ENCODE measurements around the gene NEK6.

NEK6 gene

DNA sequence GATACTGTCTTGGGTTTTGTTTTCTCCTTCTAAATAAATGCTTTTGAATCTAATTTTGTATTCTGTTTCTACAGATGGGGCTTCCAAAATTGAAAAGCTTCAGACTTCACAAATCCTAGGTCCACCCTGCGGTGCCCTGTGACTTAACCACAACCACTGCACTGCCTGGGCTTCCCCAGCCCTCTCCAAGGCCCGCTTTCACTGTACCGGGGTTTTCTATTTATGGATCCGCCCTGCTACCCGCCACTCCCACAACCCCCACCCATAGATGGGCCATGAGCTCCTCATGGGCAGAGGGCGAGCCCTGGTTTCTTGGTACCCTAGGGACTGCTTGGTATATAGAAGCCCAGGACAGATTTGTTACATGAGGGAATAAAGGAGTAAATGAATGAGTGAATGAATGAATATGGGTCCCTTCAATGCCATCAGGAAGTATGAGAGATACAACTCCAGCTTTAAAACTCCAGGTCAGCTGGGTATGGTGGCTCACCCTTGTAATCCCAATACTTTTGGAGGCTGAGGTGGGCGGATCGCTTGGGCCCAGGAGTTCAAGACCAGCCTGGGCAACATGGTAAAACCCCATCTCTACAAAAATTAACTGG, 39.8 kb upstream of the NEK6 start:
- H3K9me3 Mint-ChIP-seq, result no peaks in the 10 kb centered on the region
- DNase-seq (no peak), ATAC-seq (replicated peaks) (no peak)
- H3K27me3 Mint-ChIP-seq, result no peaks in the 10 kb centered on the region
- H3K4me1 Mint-ChIP-seq (ENCODE audit: low read depth in 2 of 2), result peaks cover 64 to 65% of the 10 kb centered on the region in 2 donors
- peak overlapping the region; percentile 86 to 97 for H3K27ac Mint-ChIP-seq
- H3K4me3 Mint-ChIP-seq, result peak overlapping the region; percentile 77 to 80
- H3K36me3 Mint-ChIP-seq (ENCODE audit: insufficient read depth), result peaks cover 11% of the 10 kb centered on the region

DNA sequence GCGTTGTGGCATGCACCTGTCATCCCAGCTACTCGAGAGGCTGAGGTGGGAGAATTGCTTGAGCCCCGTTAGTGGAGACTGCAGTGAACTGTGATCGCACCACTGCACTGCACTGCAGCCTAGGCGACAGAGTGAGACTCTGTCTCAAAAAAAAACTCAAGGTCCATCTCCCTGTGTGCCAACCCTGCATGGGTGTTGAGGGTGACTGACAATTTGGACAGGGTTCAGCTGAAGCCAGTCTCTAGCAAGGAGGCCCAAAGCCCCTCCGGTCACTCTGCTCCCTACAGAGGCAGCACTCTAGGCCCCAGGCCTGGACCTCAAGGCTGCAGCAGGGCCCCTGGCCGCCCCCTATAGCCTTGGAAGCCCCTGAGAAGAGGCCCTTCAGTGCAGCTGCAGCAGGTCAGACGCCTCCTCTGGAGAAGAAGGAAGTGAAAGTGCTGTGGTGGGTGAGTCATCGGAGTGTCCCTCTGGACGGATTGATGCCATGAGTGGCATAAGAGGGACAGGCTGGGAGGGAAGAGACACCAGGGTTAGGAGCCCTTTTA, 39.2 kb upstream of the NEK6 start:
- DNase-seq (no peak), ATAC-seq (replicated peaks) (peak; percentile 16)
- H3K4me1 Mint-ChIP-seq (ENCODE audit: low read depth in 2 of 2), result peaks cover 68 to 70% of the 10 kb centered on the region in 2 donors
- H3K27ac Mint-ChIP-seq, result peak overlapping the region in 1 of 2 donors; percentile 86
- no peaks in the 10 kb centered on the region for H3K9me3 Mint-ChIP-seq
- H3K27me3 Mint-ChIP-seq, result no peaks in the 10 kb centered on the region
- peaks cover 14% of the 10 kb centered on the region for H3K36me3 Mint-ChIP-seq (ENCODE audit: insufficient read depth)
- H3K4me3 Mint-ChIP-seq, result peak overlapping the region; percentile 77 to 80

DNA sequence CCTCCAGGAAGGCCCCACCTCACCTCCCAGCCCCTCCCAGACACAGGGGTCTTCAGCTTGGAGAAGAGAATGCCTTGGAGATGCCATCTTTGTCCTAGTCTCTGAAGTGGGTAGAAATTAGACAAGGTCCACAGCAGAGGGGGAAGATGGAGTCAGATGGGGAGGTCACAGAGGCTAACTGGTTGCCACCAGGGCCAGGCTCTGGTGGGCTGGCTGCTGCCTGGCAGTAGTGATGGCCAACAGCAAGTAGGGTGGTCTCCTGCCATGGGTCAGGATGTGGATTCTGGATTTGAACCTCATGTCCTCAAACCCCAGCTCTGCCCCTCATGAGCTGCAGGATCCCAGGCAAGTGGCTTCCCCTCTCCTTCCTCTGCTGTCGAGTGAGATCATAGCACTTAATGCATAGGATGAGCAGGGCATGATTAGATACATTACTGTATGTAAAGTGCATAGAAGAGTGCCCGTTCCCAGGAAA, 38.7 kb upstream of the NEK6 start:
- Mint-ChIP-seq H3K36me3 (ENCODE audit: insufficient read depth) (peaks cover 14% of the 10 kb centered on the region), H3K9me3 (no peaks in the 10 kb centered on the region), H3K4me3 (peak overlapping the region; percentile 77 to 80), H3K27ac (peak overlapping the region in 1 of 2 donors; percentile 86), H3K4me1 (ENCODE audit: low read depth in 2 of 2) (peaks cover 68 to 70% of the 10 kb centered on the region in 2 donors), H3K27me3 (no peaks in the 10 kb centered on the region)
- ATAC-seq (replicated peaks) (no peak), DNase-seq (no peak)

DNA sequence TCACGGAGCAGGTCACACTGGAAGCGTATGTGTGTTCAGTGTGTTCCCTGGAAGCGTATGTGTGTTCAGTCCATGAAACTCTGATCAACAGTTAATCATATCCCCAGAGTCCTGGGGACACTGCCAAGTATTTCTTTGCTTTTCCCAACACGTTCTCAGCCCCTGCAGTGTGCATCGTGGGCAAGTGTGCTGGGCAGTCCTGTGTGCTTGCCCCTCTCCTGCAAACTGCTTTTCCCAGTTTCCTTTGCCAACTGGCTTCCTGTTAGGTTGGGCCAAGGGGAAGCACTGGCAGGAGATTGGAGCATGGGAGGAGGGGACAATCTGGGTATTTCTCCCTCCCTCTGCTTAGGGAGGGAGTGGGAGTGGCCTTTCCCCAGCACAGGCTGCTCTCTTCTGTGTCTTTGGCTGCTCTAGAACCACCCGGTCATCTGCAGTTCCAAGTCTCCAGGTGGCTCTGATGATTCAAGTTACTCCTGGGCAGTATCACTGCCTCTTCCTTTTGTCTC, 36.8 kb upstream of the NEK6 start:
- ATAC-seq (replicated peaks) (no peak), DNase-seq (no peak)
- Mint-ChIP-seq H3K27me3 (no peaks in the 10 kb centered on the region), H3K9me3 (no peaks in the 10 kb centered on the region), H3K36me3 (ENCODE audit: insufficient read depth) (peaks cover 14% of the 10 kb centered on the region), H3K4me1 (ENCODE audit: low read depth in 2 of 2) (peaks cover 54% of the 10 kb centered on the region in 2 donors), H3K4me3 (no peak overlapping the region), H3K27ac (peak overlapping the region in 1 of 2 donors; percentile 45)

DNA sequence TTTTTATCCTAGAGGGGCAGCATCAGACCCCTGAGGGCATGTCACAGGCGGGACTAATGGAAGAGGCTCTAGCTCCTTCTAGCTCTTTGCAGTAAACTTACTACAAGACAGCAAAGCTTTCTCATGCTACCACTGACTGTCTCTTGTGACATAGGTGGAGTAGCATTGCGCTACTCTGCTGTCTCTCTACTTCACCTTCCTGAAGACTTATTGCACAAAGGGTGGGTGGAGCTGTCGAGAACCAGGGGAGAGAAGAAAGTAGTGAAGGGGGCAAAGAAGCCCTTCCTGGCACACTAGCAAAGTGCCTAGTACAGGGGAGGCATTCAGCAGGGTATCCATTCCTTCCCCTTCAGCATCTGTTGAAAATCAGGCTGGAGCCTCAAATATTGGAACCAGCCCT, 36.1 kb upstream of the NEK6 start:
- ATAC-seq (replicated peaks), result no peak

DNA sequence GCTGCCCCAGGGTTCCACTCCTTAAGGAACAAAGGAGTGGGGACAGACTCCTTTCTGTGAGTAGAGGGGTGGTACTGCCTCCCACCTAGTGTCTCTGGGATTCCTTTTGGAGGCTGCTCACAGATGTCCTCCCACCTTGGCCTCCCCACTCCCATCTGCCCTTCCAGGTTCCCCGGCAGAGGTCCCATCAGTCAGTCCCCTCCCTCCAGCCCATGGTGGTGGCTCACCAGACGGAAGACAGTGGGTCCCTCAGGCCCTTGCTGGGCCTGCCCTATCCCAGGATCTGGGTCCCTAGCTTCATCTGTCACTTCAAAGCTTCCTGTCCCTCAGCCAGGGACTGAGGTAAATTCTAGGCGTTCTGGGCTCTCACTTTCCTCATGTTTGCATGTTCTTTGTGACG, 35.6 kb upstream of the NEK6 start:
- Mint-ChIP-seq H3K4me3 (no peak overlapping the region), H3K9me3 (no peaks in the 10 kb centered on the region), H3K27me3 (no peaks in the 10 kb centered on the region), H3K36me3 (ENCODE audit: insufficient read depth) (peaks cover 8% of the 10 kb centered on the region), H3K4me1 (ENCODE audit: low read depth in 2 of 2) (peaks cover 43 to 45% of the 10 kb centered on the region in 2 donors), H3K27ac (no peak overlapping the region)
- ATAC-seq (replicated peaks) (no peak), DNase-seq (no peak)

More for the DNA sequence above, 36.1 kb upstream of the NEK6 start:
- Mint-ChIP-seq H3K27ac (peak overlapping the region; percentile 45 to 49), H3K4me3 (no peak overlapping the region), H3K9me3 (no peaks in the 10 kb centered on the region), H3K36me3 (ENCODE audit: insufficient read depth) (peaks cover 12% of the 10 kb centered on the region), H3K4me1 (ENCODE audit: low read depth in 2 of 2) (peaks cover 47 to 48% of the 10 kb centered on the region in 2 donors), H3K27me3 (no peaks in the 10 kb centered on the region)
- DNase-seq, result no peak

DNA sequence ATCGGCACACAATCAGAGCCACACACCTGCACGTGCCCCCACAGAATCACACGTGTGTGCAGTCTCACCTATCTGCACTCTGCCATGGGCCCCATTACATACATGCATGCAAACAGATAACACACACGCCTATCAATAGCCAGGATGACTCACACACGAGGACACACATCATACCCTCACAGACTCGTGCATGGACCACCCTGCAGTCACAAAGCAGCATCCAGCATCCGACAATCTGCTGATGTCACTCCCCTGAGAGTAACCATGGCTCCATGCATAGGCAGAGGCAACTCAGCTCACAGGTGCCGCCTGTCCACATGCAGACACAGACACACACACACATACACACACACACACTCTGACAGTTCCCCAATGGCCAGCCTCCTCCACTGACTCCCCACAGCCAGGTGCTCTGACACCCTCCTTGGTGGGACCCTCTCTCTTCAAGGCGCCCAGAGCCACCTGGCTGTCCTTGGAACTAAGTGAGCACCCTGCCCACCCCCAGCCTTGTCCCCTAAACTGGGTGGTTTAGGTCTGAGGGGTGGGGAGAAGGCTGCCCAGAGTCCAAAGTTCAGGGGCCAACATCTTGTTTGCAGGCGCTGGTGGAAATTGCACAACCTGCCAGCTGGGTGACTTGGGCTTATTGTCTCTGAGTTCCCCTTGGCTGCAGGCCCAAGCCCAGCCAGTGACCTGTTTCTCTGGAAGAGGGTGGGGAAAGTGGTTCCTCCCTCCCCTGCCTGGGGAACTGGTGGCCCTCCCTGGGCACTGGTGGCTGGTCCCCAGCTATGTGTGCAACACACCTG, 34.6 kb upstream of the NEK6 start:
- H3K27ac Mint-ChIP-seq, result peak overlapping the region in 1 of 2 donors; percentile 15
- DNase-seq (no peak), ATAC-seq (replicated peaks) (no peak)
- H3K27me3 Mint-ChIP-seq, result no peaks in the 10 kb centered on the region
- H3K9me3 Mint-ChIP-seq, result no peaks in the 10 kb centered on the region
- H3K4me1 Mint-ChIP-seq (ENCODE audit: low read depth in 2 of 2), result peaks cover 33 to 35% of the 10 kb centered on the region in 2 donors
- H3K4me3 Mint-ChIP-seq, result no peak overlapping the region
- H3K36me3 Mint-ChIP-seq (ENCODE audit: insufficient read depth), result peaks cover 5% of the 10 kb centered on the region

DNA sequence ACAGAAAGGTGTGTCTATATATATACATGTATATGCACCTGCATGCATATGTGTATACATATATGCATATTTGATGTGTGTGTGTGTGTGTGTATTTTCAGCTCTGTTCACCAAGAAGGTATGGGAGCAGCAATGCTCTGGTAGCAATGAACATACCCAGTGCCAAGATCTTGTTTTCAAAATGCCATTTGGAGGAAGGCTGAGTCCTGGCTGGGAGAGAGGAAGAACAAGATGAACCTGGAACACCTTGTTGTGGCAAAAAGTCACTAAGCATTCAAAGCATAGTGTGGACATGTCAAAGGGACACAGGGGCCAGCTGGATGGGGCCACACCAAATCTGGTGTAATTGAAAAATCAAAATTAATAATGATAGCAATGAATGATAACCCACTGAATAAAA, 31.8 kb upstream of the NEK6 start:
- H3K4me3 Mint-ChIP-seq, result no peak overlapping the region
- ATAC-seq (replicated peaks) (no peak), DNase-seq (no peak)
- H3K27ac Mint-ChIP-seq, result no peak overlapping the region
- H3K4me1 Mint-ChIP-seq (ENCODE audit: low read depth in 2 of 2), result peaks cover 19 to 21% of the 10 kb centered on the region in 2 donors
- H3K36me3 Mint-ChIP-seq (ENCODE audit: insufficient read depth), result peaks cover 3% of the 10 kb centered on the region
- no peaks in the 10 kb centered on the region for H3K27me3 Mint-ChIP-seq
- H3K9me3 Mint-ChIP-seq, result no peaks in the 10 kb centered on the region

DNA sequence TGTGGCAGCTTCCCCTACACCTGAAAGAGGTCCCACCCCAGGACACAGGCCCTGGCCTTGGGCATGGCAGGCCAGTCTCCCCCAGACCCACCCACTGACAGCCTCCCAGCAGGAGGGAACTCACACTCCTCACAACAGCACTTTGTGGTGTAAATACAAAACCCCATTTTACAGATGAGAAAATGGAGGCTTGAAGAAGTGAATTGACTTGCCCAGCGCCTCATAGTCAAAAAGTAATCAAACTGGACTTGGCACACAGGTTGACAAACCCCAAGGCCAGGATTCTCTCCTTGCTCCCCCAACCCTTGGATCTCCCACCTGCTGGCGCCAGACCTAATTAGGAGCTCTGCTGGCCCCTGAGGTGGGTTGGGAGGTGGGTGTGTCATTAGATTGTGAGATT, 29.2 kb upstream of the NEK6 start:
- ATAC-seq (replicated peaks), result no peak
- H3K27ac Mint-ChIP-seq, result no peak overlapping the region
- H3K4me3 Mint-ChIP-seq, result no peak overlapping the region
- no peaks in the 10 kb centered on the region for H3K9me3 Mint-ChIP-seq
- H3K27me3 Mint-ChIP-seq, result no peaks in the 10 kb centered on the region
- H3K36me3 Mint-ChIP-seq (ENCODE audit: insufficient read depth), result no peaks in the 10 kb centered on the region
- no peak for DNase-seq
- peaks cover 8 to 12% of the 10 kb centered on the region in 2 donors for H3K4me1 Mint-ChIP-seq (ENCODE audit: low read depth in 2 of 2)

DNA sequence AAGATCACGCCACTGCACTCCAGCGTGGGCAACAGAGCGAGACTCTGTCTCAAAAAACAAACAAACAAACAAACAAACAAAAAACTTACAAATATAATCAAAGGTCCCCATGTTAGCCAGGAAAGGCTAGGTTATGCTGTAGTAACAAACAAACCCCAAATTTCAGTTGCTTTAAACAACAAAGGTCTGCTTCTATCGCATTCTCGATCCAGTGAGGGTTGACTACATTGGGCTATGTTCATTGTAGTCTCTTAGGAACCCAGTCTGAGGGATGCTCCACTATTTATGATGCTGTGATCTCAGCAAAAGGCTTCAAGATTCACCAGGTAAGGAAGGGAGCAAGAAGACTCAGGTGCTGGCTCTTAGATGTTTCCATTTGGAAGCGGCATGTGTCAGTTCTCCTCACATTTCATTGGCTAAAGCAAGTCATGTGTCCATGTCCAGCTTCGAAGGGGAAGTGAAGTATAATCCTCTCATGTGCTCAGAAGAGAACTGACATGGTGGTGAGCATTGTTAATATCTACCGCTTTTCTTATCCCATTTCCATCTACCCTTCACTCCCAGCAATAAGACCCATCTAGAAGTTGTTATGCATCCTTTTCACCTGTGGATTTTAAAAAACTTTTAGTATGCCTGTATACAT, 26.5 kb upstream of the NEK6 start:
- no peak for DNase-seq
- no peak overlapping the region for H3K4me3 Mint-ChIP-seq
- ATAC-seq (replicated peaks), result no peak

DNA sequence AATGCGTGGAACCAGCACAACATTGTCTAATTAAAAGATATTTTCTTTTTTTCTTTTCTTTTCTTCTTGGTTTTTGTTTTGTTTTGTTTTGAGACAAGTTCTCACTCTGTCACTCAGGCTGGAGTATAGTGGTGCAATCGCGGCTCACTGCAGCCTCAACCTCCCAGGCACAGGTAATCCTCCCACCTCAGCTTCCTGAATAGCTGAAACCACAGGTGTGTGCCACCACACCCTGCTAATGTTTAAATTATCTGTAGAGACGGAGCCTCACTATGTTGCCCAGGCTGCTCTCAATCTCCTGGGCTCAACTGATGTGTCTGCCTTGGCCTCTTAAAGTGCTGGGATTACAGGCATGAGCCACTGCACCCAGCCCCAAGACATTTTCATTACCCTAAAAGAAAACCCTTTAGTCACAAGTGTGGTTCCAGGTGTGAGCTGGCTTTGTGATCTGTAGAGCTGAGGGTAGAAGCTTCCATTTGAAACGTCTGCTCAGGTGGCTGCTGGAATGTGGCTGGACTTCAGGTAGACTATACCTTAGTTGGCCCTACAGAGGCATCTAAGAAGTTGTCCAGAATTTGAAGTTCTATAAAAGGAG, 19.1 kb upstream of the NEK6 start:
- H3K36me3 Mint-ChIP-seq (ENCODE audit: insufficient read depth), result no peaks in the 10 kb centered on the region
- H3K27me3 Mint-ChIP-seq, result no peaks in the 10 kb centered on the region
- DNase-seq, result no peak
- H3K9me3 Mint-ChIP-seq, result peaks cover 0 to 1% of the 10 kb centered on the region in 2 donors
- H3K27ac Mint-ChIP-seq, result peak overlapping the region; percentile 69 to 84
- H3K4me1 Mint-ChIP-seq (ENCODE audit: low read depth in 2 of 2), result peaks cover 18 to 24% of the 10 kb centered on the region in 2 donors
- peak; percentile 82 for ATAC-seq (replicated peaks)
- H3K4me3 Mint-ChIP-seq, result peak overlapping the region; percentile 63 to 68

More for the DNA sequence above, 26.5 kb upstream of the NEK6 start:
- Mint-ChIP-seq H3K36me3 (ENCODE audit: insufficient read depth) (no peaks in the 10 kb centered on the region), H3K27ac (no peak overlapping the region), H3K27me3 (no peaks in the 10 kb centered on the region), H3K9me3 (no peaks in the 10 kb centered on the region), H3K4me1 (ENCODE audit: low read depth in 2 of 2) (peaks cover 3 to 4% of the 10 kb centered on the region in 2 donors)

DNA sequence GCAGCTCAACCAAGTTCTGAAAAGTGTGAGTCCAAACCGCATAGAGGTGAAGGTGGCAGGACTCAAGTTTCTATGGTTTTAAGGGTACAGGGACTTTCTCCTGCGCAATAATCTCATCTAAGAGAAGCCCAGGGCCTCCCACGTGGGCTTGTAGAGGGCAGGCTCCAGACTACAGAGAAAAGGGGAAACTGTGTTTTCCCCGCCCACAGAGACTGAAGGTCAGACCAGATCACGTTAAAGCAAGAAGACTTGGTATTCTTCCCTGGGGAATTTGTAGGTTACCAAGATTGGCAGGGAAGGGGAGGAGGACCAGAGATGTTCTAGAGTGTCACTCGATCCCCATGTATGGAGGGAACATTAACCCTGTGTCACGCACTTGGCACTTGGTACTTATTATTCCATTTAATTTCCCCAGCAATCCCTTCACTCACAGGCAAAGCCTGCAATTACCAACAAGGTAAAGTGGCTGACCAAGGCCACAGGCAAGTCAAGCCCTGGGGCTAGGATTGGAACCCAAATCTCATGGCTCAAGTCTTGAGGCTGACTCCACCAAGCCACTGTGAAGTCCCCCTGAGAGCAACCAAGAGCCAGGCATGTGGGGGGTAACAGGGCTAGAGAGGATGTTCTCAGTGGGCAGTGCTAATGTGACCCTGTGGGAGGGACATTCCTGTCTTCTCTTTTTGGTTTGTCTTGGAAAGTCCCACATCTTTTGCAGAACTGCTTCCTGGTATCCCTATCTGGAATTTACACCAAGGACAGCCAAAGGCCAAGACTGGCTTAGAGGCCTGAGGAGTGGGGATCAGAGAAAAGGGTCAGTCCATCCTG, 18.3 kb upstream of the NEK6 start:
- ATAC-seq (replicated peaks) (peak; percentile 66), DNase-seq (no peak)
- Mint-ChIP-seq H3K27me3 (no peaks in the 10 kb centered on the region), H3K9me3 (peaks cover 0 to 1% of the 10 kb centered on the region in 2 donors), H3K36me3 (ENCODE audit: insufficient read depth) (no peaks in the 10 kb centered on the region), H3K4me1 (ENCODE audit: low read depth in 2 of 2) (peaks cover 18 to 24% of the 10 kb centered on the region in 2 donors), H3K27ac (peak overlapping the region; percentile 69 to 84), H3K4me3 (peak overlapping the region; percentile 63 to 68)

Measured in effector memory CD8-positive, alpha-beta T cell (primary cell).